Fibroblast of lung (primary cell): ENCODE measurements around the gene LSMEM2. TPM values are rescaled to one million over a fixed set of nuclear protein-coding genes. Genes with fewer than 3 reads are reported as not detected.
"Not testable (repeated sequence)": the region's sequence is repeated elsewhere in the genome, so short reads cannot be mapped to it uniquely, and the experiment has no call there.

ENCODE experiments used
- DNase-seq, 2 donors: peaks; one replicate each; pipeline versions ENCODE4 v3.0.0 to v3.0.0-alpha.2; 2010; ENCODE audit warnings: low read depth in 2 of 2
- H2AFZ ChIP-seq: 2 replicates; pipeline ENCODE4 v1.5.1; 2012; ENCODE audit warnings: low read length, control low read depth, inconsistent platforms
- H3K27ac ChIP-seq: 2 replicates; pipeline ENCODE4 v1.5.1; 2011; ENCODE audit warnings: low read length, control low read depth; ENCODE audit not compliant: insufficient read depth
- H3K27me3 ChIP-seq: 2 replicates; pipeline ENCODE4 v1.5.1; 2011; ENCODE audit warnings: mild to moderate bottlenecking, low read length; ENCODE audit not compliant: control insufficient read depth, insufficient read depth
- H3K36me3 ChIP-seq: 2 replicates; pipeline ENCODE4 v1.5.1; 2011; ENCODE audit warnings: low read length; ENCODE audit not compliant: control insufficient read depth, insufficient read depth
- H3K4me1 ChIP-seq: 2 replicates; pipeline ENCODE4 v1.5.1; 2011; ENCODE audit warnings: low read length; ENCODE audit not compliant: control insufficient read depth, insufficient read depth; ENCODE audit errors: extremely low read depth
- H3K4me2 ChIP-seq: 2 replicates; pipeline ENCODE4 v1.5.1; 2011; ENCODE audit warnings: low read length, control low read depth; ENCODE audit not compliant: insufficient read depth; ENCODE audit errors: extremely low read depth
- H3K4me3 ChIP-seq, 4 experiments: fragments of 200-600 bp in 1 of 4; sonication (generic) in 1 of 4; replicated peaks in 1 of 4; 2 replicates each; pipeline ENCODE4 v1.5.1; 2011 to 2016; ENCODE audit warnings: low read length in 4 of 4, low read depth in 3 of 4, mild to moderate bottlenecking in 3 of 4, control low read depth in 2 of 4, inconsistent platforms in 1 of 4, mixed read lengths in 1 of 4; ENCODE audit not compliant: insufficient read depth in 1 of 4; ENCODE audit errors: control extremely low read depth in 1 of 4
- H3K79me2 ChIP-seq: 2 replicates; pipeline ENCODE4 v1.5.1; 2012; ENCODE audit warnings: mild to moderate bottlenecking, low read length, inconsistent platforms; ENCODE audit not compliant: control insufficient read depth, insufficient read depth
- H3K9ac ChIP-seq: 2 replicates; pipeline ENCODE4 v1.5.1; 2011; ENCODE audit warnings: mild to moderate bottlenecking, low read length, control low read depth; ENCODE audit not compliant: insufficient read depth
- H3K9me3 ChIP-seq: 2 replicates; pipeline ENCODE4 v1.5.1; 2012; ENCODE audit warnings: low read depth, low read length; ENCODE audit not compliant: control insufficient read depth, insufficient read depth
- H4K20me1 ChIP-seq: 2 replicates; pipeline ENCODE4 v1.5.1; 2011; ENCODE audit warnings: low read length; ENCODE audit not compliant: control insufficient read depth, insufficient read depth; ENCODE audit errors: extremely low read depth
- CTCF ChIP-seq, 2 donors: IDR thresholded peaks in 1 of 2; conservative IDR thresholded peaks in 1 of 2; 1 replicate in 1 of 2; 2 replicates in 1 of 2; pipeline ENCODE4 v1.5.1; 2011 to 2012; ENCODE audit warnings: low read length in 2 of 2, control low read depth in 1 of 2, inconsistent platforms in 1 of 2, low read depth in 1 of 2, mild to moderate bottlenecking in 1 of 2
- EZH2 ChIP-seq: IDR thresholded peaks from 2 replicates; pipeline ENCODE4 v1.5.1; 2012; ENCODE audit warnings: low read length, control low read depth, mild to moderate bottlenecking; ENCODE audit errors: missing control alignments
- polyA plus RNA-seq, 2 donors: library from polyadenylated mRNA; depleted of rRNA in 1 of 2; stranded (reverse) in 1 of 2; unstranded in 1 of 2; fragments of >200 nt; gene quantifications; 2 replicates each; pipeline ENCODE4 v1.2.1, GENCODE V29; 2011 to 2012; ENCODE audit warnings: missing spikeins in 1 of 2
- total RNA-seq: library from RNA; depleted of rRNA; stranded (reverse); fragments of >200 nt; gene quantifications from 2 replicates; pipeline ENCODE4 v1.2.1, GENCODE V29; 2014

LSMEM2 gene
- total and polyA plus RNA-seq, 2 donors (not counting 1 experiment from before 2014, with no cell fraction given): not detected

GRCh38 chr3:50304601-50305000 is 25.7 kb downstream of the LSMEM2 start:
- H3K27ac ChIP-seq: no peak overlapping the region
- no peaks in the 10 kb centered on the region for H3K9me3 ChIP-seq
- no peaks in the 10 kb centered on the region for H3K36me3 ChIP-seq
- H3K4me3 ChIP-seq: no peak overlapping the region
- H3K9ac ChIP-seq: no peak overlapping the region
- DNase-seq: peak in 1 of 2 donors; percentile 39
- H3K79me2 ChIP-seq: no peaks in the 10 kb centered on the region
- H3K4me1 ChIP-seq: peaks cover 10% of the 10 kb centered on the region
- TF ChIP-seq EZH2 (no peak), CTCF (conservative IDR thresholded peaks at IDR 0.05 in 1 of 2, IDR thresholded peaks at IDR 0.05 in 1 of 2; ENCODE audit: low read depth in 1 of 2, low read length in 2 of 2) (no peak)
- no peaks in the 10 kb centered on the region for H4K20me1 ChIP-seq
- H2AFZ ChIP-seq: no peak overlapping the region
- H3K27me3 ChIP-seq: no peaks in the 10 kb centered on the region
- no peak overlapping the region for H3K4me2 ChIP-seq

GRCh38 chr3:50312041-50312440 is 33.2 kb downstream of the LSMEM2 start:
- not testable (repeated sequence) for H3K4me3 ChIP-seq, H3K27ac ChIP-seq, H3K9me3 ChIP-seq, H3K79me2 ChIP-seq, DNase-seq, H3K4me2 ChIP-seq, H3K4me1 ChIP-seq, H3K36me3 ChIP-seq, H2AFZ ChIP-seq, H3K9ac ChIP-seq, H3K27me3 ChIP-seq, H4K20me1 ChIP-seq

- Histone ChIP-seq H3K27ac (no peak overlapping the region), H3K4me3 (no peak overlapping the region), H3K79me2 (peaks cover 11% of the 10 kb centered on the region), H3K9me3 (no peaks in the 10 kb centered on the region), H4K20me1 (no peaks in the 10 kb centered on the region), H3K27me3 (no peaks in the 10 kb centered on the region), H3K4me1 (peaks cover 2% of the 10 kb centered on the region), H3K4me2 (no peak overlapping the region), H3K9ac (no peak overlapping the region), H3K36me3 (peaks cover 16% of the 10 kb centered on the region), H2AFZ (no peak overlapping the region)
- DNase-seq: no peak
- TF ChIP-seq EZH2 (no peak), CTCF (conservative IDR thresholded peaks at IDR 0.05 in 1 of 2, IDR thresholded peaks at IDR 0.05 in 1 of 2; ENCODE audit: low read depth in 1 of 2, low read length in 2 of 2) (no peak)
Observed at GRCh38 chr3:50314342-50314741, 35.5 kb downstream of the LSMEM2 start.
